NCI-H2196 (cell line): ENCODE results near the gene DNAH8.
"Not testable (repeated sequence)": the region's sequence is repeated elsewhere in the genome, so short reads cannot be mapped to it uniquely, and the experiment has no call there.

ENCODE experiments used
- DNase-seq: peaks from one replicate; lab custom pipeline; 2025; ENCODE audit not compliant: unreplicated experiment; lab: John Stamatoyannopoulos, UW

DNAH8 gene

DNA sequence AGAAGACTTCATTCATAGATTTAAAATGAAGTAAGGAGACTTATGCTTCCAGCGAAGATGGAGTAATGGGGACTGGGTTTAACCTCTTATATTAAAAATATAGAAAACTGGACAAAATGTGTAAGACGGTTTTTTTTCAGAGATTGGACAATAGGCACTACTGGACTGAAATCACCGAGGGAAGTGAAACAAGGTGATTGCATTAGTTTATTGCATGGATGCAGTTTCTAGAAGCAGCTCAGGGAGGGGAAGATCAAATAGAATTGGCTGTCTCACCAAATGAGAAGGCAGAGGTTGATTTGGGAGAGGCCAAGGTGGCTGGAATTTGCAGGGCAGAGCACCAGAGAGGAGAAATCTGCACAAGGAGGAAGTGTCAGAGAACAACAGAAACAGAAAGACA is 162.6 kb downstream of the DNAH8 start:
- no peak for DNase-seq

- DNase-seq, result no peak
Observed at GRCh38 chr6:38882157-38882556, 167.0 kb downstream of the DNAH8 start.

DNA sequence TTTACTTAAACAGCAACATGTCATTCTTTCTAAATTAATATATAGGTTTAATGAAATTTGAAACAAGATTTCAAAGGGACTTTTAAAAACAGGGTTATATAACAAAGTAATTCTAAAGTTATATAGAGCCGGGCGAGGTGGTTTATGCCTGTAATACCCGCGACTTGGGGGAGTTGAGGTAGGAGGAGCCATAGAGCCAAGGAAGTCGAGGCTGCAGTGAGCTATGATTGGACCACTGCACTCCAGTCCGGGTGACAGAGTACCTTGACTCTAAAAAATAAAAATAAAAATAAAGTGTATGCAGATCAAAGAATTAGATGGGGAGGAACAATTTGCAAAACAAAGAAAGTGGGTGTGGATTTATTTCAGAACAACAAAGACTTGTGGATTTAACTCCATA is 182.4 kb downstream of the DNAH8 start:
- no peak for DNase-seq

- no peak for DNase-seq
Observed at GRCh38 chr6:38901802-38902522, 186.9 kb downstream of the DNAH8 start.

DNA sequence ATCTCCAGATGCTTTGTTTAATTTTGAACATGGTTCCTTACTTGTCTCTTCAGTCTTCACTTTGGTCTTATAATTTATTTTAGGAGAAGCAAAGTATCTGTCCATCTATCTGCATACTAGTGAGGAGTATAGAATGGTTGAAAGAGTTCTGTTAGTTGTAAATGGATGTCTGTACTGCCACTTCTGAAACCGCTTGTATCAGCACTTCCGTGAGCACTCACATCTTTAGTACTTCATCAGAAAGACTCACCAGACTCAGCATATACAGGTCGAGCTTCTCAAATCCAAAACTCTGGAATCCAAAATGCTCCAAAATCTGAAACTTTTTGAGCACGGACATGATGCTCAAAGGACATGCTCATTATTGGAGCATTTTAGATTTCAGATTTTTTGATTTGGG is 191.5 kb downstream of the DNAH8 start:
- no peak for DNase-seq

DNA sequence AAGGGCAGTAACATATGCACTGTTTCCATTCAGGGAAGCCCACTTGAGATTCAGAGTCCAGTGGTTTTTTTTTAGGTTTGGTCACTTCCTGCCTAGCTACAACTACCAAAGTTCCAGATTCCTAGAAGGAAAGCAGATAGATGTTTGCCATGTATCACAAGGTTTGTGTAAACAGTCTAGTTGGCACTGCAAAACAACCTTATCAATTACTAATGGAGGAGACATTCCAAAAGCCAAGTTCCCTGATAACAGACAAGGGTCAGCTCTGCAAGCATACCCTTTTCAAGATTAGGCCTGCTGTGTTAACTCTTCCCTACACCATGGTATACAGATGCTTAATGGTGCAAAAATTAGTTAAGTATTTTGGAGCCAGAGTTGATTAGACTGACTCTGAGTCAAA is 192.2 kb downstream of the DNAH8 start:
- DNase-seq, result no peak

- peak; percentile 14 for DNase-seq
Observed at GRCh38 chr6:38909015-38909730, 194.1 kb downstream of the DNAH8 start.

DNA sequence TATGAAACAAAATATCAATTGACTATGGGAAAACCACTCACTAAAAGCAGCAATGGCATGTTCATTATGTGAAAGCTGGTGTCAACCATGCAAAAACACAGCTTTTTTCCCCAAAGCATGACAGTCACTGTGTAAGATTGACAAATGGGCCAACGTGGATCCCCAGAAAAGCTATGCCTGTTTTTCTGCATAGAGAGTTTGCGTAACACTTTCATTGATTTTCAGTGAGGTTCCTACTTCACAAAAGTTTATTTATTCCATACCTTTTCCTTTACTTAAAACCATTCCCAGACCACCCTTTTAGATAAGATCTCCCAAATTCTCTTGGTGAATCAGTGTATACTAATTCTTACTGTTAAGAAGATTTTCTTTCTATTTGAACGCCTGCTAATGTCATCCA is 195.1 kb downstream of the DNAH8 start:
- no peak for DNase-seq

DNA sequence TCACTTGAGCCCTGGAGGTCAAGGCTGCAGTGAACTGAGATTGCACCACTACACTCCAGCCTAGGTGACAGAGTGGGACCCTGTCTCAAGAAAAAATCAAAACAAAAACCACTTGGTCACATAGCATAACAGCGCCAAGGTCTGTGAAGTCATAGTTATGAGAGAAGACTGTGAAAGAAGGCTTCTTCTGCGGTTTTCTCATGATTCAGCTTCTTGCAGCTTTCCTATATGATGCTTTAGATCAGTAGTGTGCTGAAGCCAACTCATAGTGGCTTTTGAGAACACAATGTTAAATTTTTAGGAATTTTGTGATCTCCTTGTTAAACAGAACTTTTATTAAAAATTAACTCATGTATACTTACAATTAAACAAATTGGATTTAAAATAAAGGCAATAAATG is 197.3 kb downstream of the DNAH8 start:
- DNase-seq, result no peak

DNA sequence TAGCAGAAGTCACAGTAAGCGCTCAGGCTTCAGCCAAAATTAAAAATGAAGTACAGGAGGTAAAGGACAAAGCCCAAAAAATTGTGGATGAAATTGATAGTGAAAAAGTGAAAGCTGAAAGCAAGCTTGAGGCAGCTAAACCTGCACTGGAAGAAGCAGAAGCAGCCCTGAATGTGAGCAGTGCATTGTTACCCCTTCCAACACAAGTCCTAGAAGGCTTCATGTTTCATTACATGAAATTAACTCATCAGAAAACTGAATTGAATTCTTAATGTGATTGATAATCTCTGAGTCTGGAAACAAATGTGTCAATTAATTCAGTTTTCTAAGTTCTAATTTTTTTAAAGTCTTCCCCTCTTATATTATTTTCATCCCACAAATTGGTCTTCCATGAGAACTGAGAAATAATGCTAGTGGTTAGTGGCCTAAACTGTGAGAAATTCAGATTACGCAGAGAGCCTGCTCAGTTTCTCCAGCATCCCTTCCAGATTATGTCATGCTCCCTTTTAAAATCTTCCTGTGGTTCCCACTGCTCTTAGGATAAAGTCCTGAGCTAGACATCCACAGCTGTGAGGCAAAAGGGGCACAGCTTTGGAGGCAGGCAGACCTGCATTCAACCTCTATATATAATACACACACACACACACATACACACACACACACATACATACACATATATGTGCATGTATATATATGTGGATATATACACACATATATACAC is 200.3 kb downstream of the DNAH8 start:
- DNase-seq, result no peak

GRCh38 chr6:38921540-38921939 is 206.4 kb downstream of the DNAH8 start:
- DNase-seq, result not testable (repeated sequence)

DNA sequence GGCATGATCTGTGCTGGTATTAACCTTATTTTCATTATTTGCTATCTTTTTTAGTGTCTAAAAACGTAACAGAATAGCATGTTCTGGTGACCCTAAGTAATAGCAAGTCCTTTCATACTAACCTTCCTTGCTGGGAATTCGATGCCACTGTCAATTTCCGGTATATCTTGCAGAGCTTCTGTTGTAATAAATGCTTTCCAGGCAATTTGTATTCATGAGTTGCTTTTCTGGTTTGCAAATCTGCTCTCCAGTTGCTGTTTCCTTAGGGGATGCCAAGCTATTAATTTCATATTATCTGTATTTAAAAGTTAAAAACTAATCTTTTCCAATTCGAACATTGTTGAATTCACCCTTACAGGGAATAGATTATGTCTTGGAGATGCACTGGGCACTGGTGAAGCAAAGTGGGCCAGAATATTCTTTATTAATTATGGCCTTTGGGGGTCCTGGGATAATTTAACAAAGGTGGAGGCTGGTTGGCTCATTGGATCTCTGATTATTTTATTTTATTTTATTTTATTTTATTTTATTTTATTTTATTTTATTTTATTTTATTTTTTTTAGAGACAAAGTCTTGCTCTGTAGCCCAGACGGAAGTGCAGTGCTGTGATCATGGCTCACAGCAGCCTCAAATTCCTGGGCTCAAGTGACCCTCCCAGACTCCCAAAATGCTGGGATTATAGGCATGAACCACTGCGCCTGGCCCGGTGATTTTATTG is 209.8 kb downstream of the DNAH8 start:
- no peak for DNase-seq

GRCh38 chr6:38929560-38929959 is 214.4 kb downstream of the DNAH8 start:
- no peak for DNase-seq

GRCh38 chr6:38933426-38933825 is 218.3 kb downstream of the DNAH8 start:
- DNase-seq, result peak; percentile 20

- DNase-seq, result no peak
Observed at GRCh38 chr6:38935051-38935450, 219.9 kb downstream of the DNAH8 start.

DNA sequence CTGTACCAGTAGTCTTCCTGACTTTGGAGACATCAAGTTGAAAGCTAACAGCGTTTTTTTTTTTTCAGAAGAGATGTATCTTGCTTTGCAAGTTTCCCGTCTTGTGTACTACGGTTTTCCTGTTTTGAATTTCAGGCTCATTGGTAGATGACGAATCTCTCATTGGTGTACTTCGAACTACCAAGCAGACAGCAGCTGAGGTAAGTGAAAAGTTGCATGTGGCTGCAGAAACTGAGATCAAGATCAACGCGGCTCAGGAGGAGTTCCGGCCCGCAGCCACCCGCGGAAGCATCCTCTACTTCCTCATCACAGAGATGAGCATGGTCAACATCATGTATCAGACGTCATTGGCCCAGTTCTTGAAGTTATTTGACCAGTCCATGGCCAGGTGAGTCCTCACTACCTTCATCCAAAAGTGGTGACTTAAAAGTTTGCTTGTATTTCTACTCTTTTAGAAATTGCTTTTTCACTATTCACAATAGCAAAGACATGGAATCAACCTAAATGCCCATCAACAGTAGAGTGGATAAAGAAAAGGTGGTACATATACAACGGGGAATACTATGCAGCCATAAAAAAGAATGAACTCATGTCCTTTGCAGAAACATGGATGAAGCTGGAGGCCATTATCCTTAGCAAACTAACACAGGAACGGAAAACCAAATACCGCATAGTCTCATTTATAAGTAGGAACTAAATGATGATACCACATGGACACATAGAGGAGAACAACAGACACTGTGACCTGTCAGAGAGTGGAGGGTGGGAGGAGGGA is 222.9 kb downstream of the DNAH8 start:
- DNase-seq, result no peak

DNA sequence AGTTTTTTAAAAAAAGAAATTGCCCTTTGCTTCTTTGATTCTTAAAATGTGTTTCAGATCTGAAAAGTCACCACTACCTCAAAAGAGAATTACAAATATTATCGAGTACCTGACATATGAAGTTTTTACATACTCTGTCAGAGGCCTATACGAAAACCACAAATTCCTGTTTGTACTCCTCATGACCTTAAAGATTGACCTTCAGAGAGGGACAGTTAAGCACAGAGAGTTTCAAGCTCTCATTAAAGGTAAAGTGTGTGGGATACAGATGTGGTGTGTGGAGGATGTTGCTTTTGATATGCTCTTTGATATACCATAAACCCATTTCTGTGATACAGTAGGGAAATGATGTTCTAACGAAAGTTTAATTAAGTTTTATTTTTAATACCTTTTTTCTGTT is 223.6 kb downstream of the DNAH8 start:
- DNase-seq, result no peak

DNA sequence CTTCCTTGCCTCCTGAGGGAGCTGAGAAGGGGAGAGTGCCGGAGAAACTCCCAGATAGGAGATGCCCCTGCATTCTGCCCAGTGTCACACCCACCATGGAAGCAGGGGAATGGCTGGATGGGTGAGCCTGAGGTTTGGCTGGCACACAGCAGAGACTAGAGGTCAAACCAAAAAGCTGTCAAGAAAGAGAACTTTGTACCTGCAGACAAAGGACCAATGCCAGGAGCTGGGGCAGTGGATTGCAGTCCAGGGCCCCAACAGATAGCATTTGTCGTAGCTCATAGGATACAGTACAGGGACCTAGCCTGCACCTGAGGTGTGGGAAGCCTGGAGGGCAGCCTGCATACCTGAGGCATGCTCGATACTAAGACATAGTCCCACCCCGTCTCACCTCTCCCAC is 227.3 kb downstream of the DNAH8 start:
- no peak for DNase-seq

DNA sequence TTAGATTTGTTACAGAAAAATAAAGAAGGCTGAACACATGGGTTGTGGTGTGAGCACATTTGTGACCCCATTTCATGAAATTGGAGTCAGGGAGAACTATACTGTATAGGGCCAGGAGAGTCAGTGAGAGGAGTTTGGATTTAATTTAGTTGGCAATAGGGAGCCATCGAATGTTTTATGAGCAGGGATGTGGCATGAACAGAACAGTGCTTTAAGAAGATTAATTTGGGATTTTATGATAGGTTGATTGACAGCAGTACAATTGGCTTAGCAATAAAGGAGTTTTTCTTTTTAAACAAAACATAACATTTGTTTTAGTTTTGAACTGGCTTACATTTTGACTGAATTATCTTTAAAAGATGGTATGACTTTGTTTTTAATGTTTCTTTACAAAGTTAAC is 227.9 kb downstream of the DNAH8 start:
- DNase-seq, result no peak

- DNase-seq, result no peak
Observed at GRCh38 chr6:38943964-38944363, 228.9 kb downstream of the DNAH8 start.
